Kidney glomerular epithelial cell (primary cell): ENCODE measurements around the gene CLRN3.

Experiments used
- DNase-seq: peaks from one replicate; lab custom pipeline; 2025; lab: John Stamatoyannopoulos, UW

Gene CLRN3

DNA sequence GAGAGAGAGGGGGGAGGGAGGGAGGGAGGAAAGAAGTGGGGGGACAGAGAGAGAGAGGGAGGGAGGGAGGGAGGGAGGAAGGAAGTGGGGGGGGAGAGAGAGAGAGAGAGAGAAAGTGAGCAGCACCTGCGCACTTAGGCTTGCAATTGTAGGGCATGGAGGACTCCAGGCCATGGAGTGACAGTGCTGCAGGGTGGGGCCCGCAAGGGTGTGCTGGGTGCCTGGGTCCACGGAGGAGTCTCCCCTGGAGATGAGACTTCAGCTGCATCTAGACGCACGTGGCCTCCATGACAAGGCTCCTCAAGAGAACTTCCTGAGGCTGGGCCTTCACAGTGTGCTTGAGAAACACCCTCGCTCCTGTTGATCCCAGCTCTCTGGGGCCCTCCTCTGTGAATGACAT lies 44.5 kb downstream of the CLRN3 start:
- no peak for DNase-seq

DNA sequence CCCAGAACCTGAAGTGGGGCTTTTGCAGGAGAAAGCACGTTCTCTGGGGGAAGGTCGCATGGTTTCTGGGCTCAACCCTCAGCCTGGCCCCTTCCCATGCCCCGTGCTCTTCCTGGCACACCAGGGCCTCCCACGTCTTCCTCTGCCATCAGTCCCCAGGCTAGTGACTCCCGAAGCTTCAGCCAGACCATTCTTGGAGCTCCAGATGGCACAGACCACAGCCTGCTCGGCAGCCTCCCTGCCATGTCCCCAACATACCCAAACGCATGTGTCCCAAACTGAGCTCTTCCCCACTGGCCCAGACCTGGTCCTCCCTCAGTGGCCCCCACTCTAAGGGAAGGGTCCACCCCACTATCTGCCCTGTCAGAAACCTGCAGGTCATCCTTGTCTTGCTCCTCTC lies 47.0 kb downstream of the CLRN3 start:
- no peak for DNase-seq

DNA sequence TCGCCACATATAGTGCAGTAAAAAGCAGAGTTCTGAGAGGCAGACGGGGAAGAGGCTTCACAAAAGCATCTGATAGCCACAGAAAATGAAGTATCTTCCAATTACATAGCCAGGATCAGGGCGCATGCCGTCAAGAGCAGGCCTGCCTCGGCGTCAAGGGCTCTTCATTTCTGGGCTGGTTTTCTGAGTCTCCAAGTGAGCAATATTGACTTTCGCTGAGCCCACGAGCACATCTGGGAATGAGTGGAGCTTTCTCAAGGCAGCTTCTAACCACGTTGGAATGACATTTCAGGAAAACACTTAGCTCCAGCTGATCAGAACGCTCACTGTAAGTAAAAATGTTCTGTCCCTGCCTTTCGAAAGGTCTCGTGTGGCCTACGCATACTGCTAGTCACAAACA lies 51.9 kb downstream of the CLRN3 start:
- DNase-seq, result no peak

DNA sequence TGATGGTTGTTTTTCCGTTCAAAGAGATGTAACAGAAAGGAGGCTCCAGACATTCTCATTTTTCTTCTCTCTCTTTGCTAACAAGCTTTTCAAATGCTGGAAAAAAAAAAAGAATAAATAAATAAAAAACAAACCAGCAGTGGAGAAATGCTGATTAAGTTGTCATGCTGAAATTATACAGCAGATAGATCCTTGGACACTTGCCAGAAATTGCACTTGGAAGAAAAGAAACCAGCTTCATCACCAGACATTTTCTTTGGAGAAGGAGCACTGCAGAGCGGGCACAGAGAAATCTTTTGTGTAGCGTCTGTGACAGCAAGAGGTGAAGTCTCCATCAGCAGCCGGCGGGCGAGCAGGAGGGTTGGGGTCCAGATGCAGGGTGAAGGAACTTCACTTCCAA lies 55.8 kb downstream of the CLRN3 start:
- DNase-seq, result no peak

DNA sequence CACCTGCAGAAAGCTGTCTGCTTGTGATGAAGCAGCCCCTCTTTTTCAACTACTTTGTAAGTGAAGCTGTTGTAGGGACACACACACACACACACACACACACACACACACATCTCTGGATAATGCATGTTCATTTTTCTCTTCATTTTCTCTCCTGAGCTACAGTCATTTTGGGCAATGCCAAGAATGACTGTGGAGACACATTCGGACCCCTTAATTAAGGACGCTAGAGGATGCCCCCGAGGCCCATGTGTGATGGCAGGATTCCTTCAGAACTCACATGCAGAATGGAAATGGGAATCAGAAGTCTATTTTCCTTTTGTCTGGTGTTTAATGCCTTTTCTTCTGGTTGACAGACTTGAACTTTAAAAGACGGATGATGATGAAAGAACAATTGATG lies 56.6 kb downstream of the CLRN3 start:
- no peak for DNase-seq

DNA sequence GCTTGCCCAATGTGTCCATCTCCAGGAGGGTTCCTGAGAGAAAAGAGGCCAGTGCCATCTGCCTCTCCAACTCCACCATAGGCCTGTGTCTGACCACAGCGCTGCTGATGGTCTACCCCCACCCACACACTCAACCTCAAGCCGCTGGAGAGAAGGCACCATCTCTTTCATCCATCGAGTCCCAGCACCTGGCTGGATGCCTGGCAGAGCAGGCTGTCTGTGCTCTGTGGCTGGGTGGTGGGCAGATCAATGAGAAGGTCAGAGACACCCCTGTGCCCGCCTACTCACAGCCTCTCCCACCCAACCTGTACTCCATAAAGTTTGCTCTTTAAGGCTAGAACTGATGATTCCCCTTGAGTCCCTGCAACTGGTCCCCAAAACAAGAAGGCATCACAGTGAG lies 58.0 kb downstream of the CLRN3 start:
- DNase-seq, result no peak

DNA sequence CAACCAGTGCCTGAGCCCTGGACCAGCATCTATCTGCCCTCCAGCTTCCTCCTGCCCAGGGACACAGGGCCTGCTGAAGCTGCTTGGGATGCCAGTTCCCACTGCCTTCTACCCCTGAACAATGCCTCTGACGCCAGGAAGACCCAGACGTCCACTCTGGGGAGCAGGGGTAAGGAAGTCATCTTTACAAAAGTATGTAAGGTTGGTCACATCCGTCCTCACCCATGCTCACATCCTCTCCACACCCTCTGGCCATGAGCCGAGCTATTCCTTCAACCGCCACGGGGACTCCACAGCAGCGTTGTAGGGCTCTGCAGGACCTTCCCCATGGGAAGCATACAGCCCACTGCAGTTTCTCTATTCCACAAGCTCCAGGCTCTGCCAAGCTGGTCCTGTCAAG lies 58.5 kb downstream of the CLRN3 start:
- no peak for DNase-seq

DNA sequence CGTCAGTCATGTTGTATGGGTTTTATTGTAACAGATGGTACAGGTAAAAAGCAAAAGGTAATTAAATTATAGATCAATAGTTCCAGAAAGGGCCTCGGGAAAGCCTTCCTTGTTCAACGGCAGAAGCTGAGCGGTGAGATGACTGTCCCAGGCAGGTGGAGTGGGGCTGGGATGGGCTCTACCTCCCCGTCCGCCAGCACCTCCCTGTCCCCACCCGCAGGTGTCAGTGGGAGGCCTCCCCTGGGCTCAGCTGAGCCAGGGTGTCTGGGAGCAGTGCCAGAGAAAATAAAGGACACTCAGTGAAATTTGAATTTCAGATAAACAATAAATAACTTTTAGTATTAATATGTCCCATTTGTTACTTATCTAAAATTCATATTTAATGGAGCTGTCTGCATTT lies 58.9 kb downstream of the CLRN3 start:
- no peak for DNase-seq

DNA sequence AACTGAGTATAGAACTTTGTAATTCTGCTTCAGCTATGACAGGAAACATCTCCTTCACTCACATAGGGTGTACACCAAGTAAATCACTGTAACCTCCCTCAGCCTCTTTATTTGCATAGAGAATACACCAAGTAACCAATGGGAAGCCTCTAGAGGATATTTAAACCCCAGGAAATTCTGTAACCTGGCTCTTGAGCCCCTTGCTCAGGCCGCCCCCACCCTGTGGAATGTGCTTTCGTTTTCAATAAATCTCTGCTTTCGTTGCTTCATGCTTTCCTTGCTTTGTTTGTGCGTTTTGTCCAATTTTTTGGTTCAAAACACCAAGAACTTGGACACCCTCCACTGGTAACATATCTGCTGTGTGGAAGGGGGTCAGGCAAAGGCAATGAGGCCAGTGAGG lies 60.2 kb downstream of the CLRN3 start:
- no peak for DNase-seq

DNA sequence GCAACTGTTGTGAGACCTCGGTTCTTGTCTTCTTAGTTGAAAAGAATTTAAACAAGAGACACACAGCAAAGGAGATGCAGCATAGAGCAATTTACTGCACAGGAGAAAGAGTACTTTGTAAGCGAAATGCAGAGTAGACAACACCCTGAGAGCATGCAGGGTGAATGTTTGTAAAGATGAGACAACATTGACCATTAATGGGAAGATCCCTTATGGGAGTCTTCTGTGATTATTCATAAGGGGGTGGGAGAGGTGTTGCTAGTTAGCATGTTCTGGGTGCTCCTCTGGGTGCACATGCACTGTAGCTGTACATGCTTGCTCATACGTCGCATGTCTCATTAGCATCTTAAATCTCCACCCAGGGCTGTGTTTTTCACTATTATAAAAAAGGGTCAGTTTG lies 62.3 kb downstream of the CLRN3 start:
- DNase-seq, result no peak
